SH-SY5Y (cell line): ENCODE results near the gene ERICH6B.

Source experiments
- GATA2 ChIP-seq: IDR thresholded peaks from 2 replicates; pipeline ENCODE4 v1.6.1; 2011; ENCODE audit warnings: mild to moderate bottlenecking, low read depth, low read length
- GATA3 ChIP-seq: IDR thresholded peaks from 2 replicates; pipeline ENCODE4 v1.6.1; 2011; ENCODE audit warnings: low read depth, mild to moderate bottlenecking, low read length, moderate library complexity

DNA sequence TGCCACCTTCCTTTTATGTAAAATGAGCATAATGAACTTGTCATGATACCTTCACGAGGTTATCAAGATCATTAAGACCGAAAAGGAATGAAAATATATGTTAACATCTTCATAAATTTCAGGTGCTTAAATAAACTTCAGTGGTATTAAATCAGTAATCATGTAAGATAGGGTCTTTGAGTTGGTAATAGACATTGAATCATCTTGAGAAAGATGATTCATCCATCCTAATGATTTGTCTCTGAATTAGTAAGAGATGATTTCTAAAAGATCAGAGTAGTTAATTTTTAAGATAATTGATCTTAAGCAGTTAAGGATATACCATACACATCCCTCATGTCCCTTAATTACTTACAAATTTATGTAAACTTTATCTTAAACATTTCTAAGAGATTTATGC lies 98.8 kb downstream of the ERICH6B start:
- no peak for TF ChIP-seq GATA2
- TF ChIP-seq GATA3, result no peak
